Kidney epithelial cell (primary cell): ENCODE measurements around the gene ZNF277. TPM values are rescaled to one million over a fixed set of nuclear protein-coding genes. Genes with fewer than 3 reads are reported as not detected.

Source experiments
- DNase-seq: peaks from one replicate; pipeline ENCODE4 v3.0.0-alpha.2; 2010; ENCODE audit warnings: low read depth
- H3K27me3 ChIP-seq: 2 replicates; pipeline ENCODE4 v1.6.0; 2011; ENCODE audit warnings: low read length; ENCODE audit not compliant: control insufficient read depth, insufficient read depth
- H3K36me3 ChIP-seq: 2 replicates; pipeline ENCODE4 v1.5.1; 2011; ENCODE audit warnings: low read length; ENCODE audit not compliant: control insufficient read depth, insufficient read depth
- H3K4me3 ChIP-seq: 2 replicates; pipeline ENCODE4 v1.5.1; 2011; ENCODE audit warnings: low read depth, mild to moderate bottlenecking, control low read depth, low read length
- CTCF ChIP-seq: IDR thresholded peaks from 2 replicates; pipeline ENCODE4 v1.5.1; 2011; ENCODE audit warnings: mild to moderate bottlenecking, moderate library complexity, low read length, control low read depth, inconsistent platforms; ENCODE audit not compliant: insufficient read depth, poor library complexity, severe bottlenecking
- total RNA-seq: library from RNA; depleted of rRNA; stranded (reverse); fragments of >200 nt; gene quantifications from 2 replicates; pipeline ENCODE4 v1.2.3, GENCODE V29; 2015

ZNF277 gene
- total RNA-seq, 1 donor from 2014 or later = 34.6 TPM

GRCh38 chr7:112176693-112177415 is 29.6 kb upstream of the ZNF277 start:
- H3K4me3 ChIP-seq = no peak overlapping the region
- DNase-seq = no peak

GRCh38 chr7:112180223-112180622 is 26.3 kb upstream of the ZNF277 start:
- no peak for DNase-seq
- Histone ChIP-seq H3K4me3 (no peak overlapping the region), H3K27me3 (no peaks in the 10 kb centered on the region), H3K36me3 (no peaks in the 10 kb centered on the region)
- TF ChIP-seq CTCF = no peak

More at GRCh38 chr7:112176693-112177415, 29.6 kb upstream of the ZNF277 start:
- TF ChIP-seq CTCF = no peak
- Histone ChIP-seq H3K36me3 (no peaks in the 10 kb centered on the region), H3K27me3 (no peaks in the 10 kb centered on the region)

- no peak for DNase-seq
- no peaks in the 10 kb centered on the region for H3K27me3 ChIP-seq
- no peak for TF ChIP-seq CTCF
- H3K4me3 ChIP-seq = no peak overlapping the region
- no peaks in the 10 kb centered on the region for H3K36me3 ChIP-seq
These were observed 23.7 kb upstream of the ZNF277 start for GRCh38 chr7:112182749-112183148.

- Histone ChIP-seq H3K4me3 (no peak overlapping the region), H3K36me3 (no peaks in the 10 kb centered on the region), H3K27me3 (no peaks in the 10 kb centered on the region)
- DNase-seq = no peak
- TF ChIP-seq CTCF = no peak
These were observed 23.2 kb upstream of the ZNF277 start for GRCh38 chr7:112183266-112183665.

GRCh38 chr7:112184455-112184854 is 22.0 kb upstream of the ZNF277 start:
- TF ChIP-seq CTCF = no peak
- no peak for DNase-seq
- Histone ChIP-seq H3K4me3 (no peak overlapping the region), H3K36me3 (no peaks in the 10 kb centered on the region), H3K27me3 (no peaks in the 10 kb centered on the region)
